ENCODE results near the gene MAPKBP1.

GRCh38 chr15:41822471-41822870 is 48.2 kb downstream of the MAPKBP1 start:
- TF ChIP-seq, protein P1, sequence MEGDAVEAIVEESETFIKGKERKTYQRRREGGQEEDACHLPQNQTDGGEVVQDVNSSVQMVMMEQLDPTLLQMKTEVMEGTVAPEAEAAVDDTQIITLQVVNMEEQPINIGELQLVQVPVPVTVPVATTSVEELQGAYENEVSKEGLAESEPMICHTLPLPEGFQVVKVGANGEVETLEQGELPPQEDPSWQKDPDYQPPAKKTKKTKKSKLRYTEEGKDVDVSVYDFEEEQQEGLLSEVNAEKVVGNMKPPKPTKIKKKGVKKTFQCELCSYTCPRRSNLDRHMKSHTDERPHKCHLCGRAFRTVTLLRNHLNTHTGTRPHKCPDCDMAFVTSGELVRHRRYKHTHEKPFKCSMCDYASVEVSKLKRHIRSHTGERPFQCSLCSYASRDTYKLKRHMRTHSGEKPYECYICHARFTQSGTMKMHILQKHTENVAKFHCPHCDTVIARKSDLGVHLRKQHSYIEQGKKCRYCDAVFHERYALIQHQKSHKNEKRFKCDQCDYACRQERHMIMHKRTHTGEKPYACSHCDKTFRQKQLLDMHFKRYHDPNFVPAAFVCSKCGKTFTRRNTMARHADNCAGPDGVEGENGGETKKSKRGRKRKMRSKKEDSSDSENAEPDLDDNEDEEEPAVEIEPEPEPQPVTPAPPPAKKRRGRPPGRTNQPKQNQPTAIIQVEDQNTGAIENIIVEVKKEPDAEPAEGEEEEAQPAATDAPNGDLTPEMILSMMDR (IDR thresholded peaks at IDR 0.05): no peak
- no peak for TF ChIP-seq SP1 (CRISPR knock-in tag; conservative IDR thresholded peaks at IDR 0.05)
- TF ChIP-seq MAX (CRISPR knock-in tag; IDR thresholded peaks at IDR 0.05): no peak
- no peak for TF ChIP-seq GTF2I (CRISPR knock-in tag; conservative IDR thresholded peaks at IDR 0.05)
- no peak for TF ChIP-seq TP53 (CRISPR knock-in tag; IDR thresholded peaks at IDR 0.05)
- TF ChIP-seq CBFB (CRISPR knock-in tag; IDR thresholded peaks at IDR 0.05; ENCODE audit: low read depth): no peak
- TF ChIP-seq ELF4 (CRISPR knock-in tag; IDR thresholded peaks at IDR 0.05; ENCODE audit: low read depth): no peak
- TF ChIP-seq ESRRA (CRISPR knock-in tag; IDR thresholded peaks at IDR 0.05; ENCODE audit: borderline replicate concordance): no peak
- no peak for TF ChIP-seq MXD4 (CRISPR knock-in tag; IDR thresholded peaks at IDR 0.05; ENCODE audit: borderline replicate concordance)
- TF ChIP-seq, protein P2, sequence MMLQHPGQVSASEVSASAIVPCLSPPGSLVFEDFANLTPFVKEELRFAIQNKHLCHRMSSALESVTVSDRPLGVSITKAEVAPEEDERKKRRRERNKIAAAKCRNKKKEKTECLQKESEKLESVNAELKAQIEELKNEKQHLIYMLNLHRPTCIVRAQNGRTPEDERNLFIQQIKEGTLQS (CRISPR knock-in tag; conservative IDR thresholded peaks at IDR 0.05): no peak
- no peak for TF ChIP-seq FOXJ3 (CRISPR knock-in tag; IDR thresholded peaks at IDR 0.05; ENCODE audit: borderline replicate concordance)
- TF ChIP-seq, protein P3, sequence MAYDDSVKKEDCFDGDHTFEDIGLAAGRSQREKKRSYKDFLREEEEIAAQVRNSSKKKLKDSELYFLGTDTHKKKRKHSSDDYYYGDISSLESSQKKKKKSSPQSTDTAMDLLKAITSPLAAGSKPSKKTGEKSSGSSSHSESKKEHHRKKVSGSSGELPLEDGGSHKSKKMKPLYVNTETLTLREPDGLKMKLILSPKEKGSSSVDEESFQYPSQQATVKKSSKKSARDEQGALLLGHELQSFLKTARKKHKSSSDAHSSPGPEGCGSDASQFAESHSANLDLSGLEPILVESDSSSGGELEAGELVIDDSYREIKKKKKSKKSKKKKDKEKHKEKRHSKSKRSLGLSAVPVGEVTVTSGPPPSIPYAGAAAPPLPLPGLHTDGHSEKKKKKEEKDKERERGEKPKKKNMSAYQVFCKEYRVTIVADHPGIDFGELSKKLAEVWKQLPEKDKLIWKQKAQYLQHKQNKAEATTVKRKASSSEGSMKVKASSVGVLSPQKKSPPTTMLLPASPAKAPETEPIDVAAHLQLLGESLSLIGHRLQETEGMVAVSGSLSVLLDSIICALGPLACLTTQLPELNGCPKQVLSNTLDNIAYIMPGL (CRISPR knock-in tag; IDR thresholded peaks at IDR 0.05): no peak
- TF ChIP-seq ETV6 (CRISPR knock-in tag; IDR thresholded peaks at IDR 0.05): no peak

All from WTC11 (cell line).